GM13976 (cell line): Measurements from ENCODE around the gene AURKB.
A peak's percentile ranks its signal among the peaks of the same experiment; 100 is the strongest.

Experiments
- DNase-seq: peaks from one replicate; pipeline ENCODE4 v3.0.0; 2012; ENCODE audit warnings: low spot score
- CTCF ChIP-seq: IDR thresholded peaks from 2 replicates; pipeline ENCODE4 v1.5.1; 2012; ENCODE audit warnings: borderline replicate concordance, mild to moderate bottlenecking; ENCODE audit not compliant: insufficient read depth; ENCODE audit errors: extremely low read depth, missing control alignments, control extremely low read depth
- in situ Hi-C: fragments of 300-500 bp; cut with MboI; formaldehyde crosslinking; loops from one replicate; pipeline ENCODE4 v1.12.0; 2022; ENCODE audit warnings: low sequenced_read_pairs, mixed read lengths, inconsistent platforms; ENCODE audit not compliant: unreplicated experiment

AURKB gene

DNA sequence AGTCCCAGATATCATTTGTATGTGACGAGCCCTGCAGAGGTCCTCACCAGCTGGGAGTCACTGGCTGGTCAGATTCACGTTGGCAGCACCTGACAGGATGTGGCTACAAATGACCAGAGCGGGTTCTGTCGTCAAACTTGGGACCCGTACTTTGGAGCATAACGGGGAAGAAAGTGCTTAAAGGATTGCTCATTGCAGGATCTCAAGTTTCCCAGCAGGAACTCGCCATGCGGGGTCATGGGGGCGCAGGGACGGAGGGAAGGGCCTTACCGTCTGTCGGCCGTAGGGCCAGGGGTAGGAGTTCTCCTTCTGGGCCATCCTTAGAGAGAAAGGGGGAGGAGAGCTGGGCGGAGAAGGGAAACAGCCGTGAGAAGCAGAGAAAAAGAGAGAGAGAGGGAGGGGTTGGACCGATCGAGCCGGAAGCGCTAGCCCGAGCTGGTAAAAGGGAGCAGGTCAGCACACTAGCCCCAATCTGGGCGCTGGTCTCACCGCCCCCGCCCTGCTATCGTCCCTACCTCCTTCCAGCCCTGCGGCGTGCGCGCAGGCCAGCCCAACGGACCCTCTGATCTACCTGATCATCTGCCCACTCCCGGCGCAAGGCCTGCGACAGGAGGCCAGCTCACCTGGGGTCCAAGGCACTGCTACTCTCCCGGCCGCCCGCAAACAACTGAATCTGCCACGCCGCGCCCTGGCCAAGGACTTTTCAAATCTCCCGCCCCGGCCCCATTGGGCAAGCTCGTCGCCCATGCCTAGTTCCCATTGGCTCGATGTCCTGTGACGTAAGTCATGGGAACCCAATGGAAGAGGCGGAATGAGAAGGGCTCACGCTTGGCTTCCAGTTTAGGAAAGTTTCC, at the start of gene AURKB:
Gene AURKB, minus strand, starts transcription at position 669 of the 854 bp plus-strand sequence. Its CDS starts 351 bp downstream, at position 318.
- in situ Hi-C loops, result no loop called here
- TF ChIP-seq CTCF, result no peak
- peak; percentile 97 for DNase-seq

DNA sequence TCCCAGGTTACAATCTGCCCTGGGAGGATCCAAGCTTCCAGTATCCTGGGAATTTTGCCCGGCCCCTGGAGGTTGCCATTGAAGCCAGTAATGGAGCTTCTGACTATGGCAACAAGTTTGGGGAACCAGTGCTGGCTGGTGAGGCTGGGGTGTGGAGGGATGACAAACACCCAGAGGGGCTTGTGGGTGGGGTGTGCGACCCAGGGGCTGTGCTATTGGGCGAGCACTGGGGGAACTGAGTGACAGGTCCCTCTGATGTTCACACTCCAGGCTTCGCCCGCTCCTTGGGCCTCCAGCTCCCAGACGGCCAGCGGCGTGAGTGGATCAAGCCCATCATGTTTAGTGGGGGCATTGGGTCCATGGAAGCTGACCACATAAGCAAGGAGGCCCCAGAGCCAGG, 47.4 kb upstream of the AURKB start:
- DNase-seq, result no peak
- no peak for TF ChIP-seq CTCF
- in situ Hi-C loops, result no loop called here

DNA sequence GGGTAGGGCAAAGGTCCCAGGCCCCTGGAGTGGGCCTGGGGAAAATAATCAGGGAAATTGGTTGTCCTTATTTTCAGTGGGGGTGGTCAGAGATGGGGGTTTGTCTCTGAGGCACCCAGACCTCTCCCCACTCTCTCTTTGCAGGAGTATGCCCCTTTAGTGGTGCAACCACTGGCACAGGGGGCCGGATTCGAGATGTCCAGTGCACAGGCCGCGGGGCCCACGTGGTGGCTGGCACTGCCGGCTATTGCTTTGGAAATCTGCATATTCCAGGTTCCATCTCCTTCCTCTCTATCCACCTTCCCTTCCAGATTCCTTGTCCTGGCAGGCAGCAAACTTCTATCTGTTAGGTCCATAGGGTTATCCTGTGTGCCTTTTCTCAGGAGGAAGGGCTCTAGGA, 46.3 kb upstream of the AURKB start:
- no peak for TF ChIP-seq CTCF
- in situ Hi-C loops, result no loop called here
- no peak for DNase-seq

- in situ Hi-C loops, result no loop called here
- DNase-seq, result no peak
- TF ChIP-seq CTCF, result no peak
These were observed 45.9 kb upstream of the AURKB start for GRCh38 chr17:8256291-8256690.

GRCh38 chr17:8255499-8255898, 45.1 kb upstream of the AURKB start:
- TF ChIP-seq CTCF, result no peak
- in situ Hi-C loops, result no loop called here

GRCh38 chr17:8254881-8255280, 44.5 kb upstream of the AURKB start:
- no peak for TF ChIP-seq CTCF
- no peak for DNase-seq
- in situ Hi-C loops, result no loop called here

More at GRCh38 chr17:8255499-8255898, 45.1 kb upstream of the AURKB start:
- DNase-seq, result no peak
